ENCODE measurements around the gene H3-3A.

DNA sequence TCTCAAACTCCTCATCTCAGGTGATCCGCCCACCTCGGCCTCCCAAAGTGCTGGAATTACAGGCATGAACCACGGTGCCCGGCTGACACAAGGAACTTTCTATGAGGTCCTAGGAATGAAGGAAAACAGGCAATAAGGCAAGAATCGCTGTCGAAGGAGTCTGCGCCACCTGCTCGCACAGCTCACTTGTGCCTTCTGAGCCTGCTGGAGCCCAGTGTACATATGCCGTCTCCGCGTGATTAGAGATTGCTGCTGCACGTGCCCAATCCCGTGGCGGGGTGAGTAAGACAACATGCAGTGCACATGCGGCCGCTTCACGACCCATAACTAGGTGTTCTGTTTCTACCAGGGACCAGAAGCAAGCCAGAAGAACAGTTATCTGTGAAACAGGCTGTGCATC lies 24.3 kb downstream of the H3-3A start:
- TF ChIP-seq, protein P1, sequence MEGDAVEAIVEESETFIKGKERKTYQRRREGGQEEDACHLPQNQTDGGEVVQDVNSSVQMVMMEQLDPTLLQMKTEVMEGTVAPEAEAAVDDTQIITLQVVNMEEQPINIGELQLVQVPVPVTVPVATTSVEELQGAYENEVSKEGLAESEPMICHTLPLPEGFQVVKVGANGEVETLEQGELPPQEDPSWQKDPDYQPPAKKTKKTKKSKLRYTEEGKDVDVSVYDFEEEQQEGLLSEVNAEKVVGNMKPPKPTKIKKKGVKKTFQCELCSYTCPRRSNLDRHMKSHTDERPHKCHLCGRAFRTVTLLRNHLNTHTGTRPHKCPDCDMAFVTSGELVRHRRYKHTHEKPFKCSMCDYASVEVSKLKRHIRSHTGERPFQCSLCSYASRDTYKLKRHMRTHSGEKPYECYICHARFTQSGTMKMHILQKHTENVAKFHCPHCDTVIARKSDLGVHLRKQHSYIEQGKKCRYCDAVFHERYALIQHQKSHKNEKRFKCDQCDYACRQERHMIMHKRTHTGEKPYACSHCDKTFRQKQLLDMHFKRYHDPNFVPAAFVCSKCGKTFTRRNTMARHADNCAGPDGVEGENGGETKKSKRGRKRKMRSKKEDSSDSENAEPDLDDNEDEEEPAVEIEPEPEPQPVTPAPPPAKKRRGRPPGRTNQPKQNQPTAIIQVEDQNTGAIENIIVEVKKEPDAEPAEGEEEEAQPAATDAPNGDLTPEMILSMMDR (IDR thresholded peaks at IDR 0.05; ENCODE audit: poor library complexity, severe bottlenecking), result no peak
- TF ChIP-seq RAD21 (conservative IDR thresholded peaks at IDR 0.05) (no peak), EZH2 (IDR thresholded peaks at IDR 0.05; ENCODE audit: borderline replicate concordance, insufficient read depth, low read length, poor library complexity, severe bottlenecking) (no peak), TAF1 (IDR thresholded peaks at IDR 0.05; ENCODE audit: low read depth) (no peak)

All from neural cell (in vitro differentiated cells).